IPS-NIHi7 (cell line): ENCODE measurements around the gene PPP1R10.
A peak's percentile ranks its signal among the peaks of the same experiment; 100 is the strongest.

Experiments used
- DNase-seq: peaks from one replicate; pipeline ENCODE4 v3.0.0; 2012; ENCODE audit warnings: mixed read lengths; ENCODE audit errors: extremely low spot score

PPP1R10 gene

GRCh38 chr6:30556066-30556905, 60.8 kb downstream of the PPP1R10 start, which contains the start of gene GNL1:
TSS of gene GNL1 (minus strand) at chr6:30556489. CDS start at chr6:30556203, 286 bp downstream.
- peak; percentile 93 for DNase-seq

GRCh38 chr6:30555816-30556065, 61.3 kb downstream of the PPP1R10 start:
- DNase-seq, result no peak

- DNase-seq, result peak; percentile 62
Observed at GRCh38 chr6:30554962-30555815, 61.9 kb downstream of the PPP1R10 start.

- DNase-seq, result no peak
Observed at GRCh38 chr6:30554404-30554803, 62.6 kb downstream of the PPP1R10 start.
